Panc1 (cell line): ENCODE results near the gene TMEM165.

Experiments used
- POLR2AphosphoS5 ChIP-seq: IDR thresholded peaks from 2 replicates; pipeline ENCODE4 v1.6.1; 2012; ENCODE audit warnings: mild to moderate bottlenecking, low read depth, low read length, moderate library complexity
- SIN3A ChIP-seq: IDR thresholded peaks from 2 replicates; pipeline ENCODE4 v1.6.1; 2012; ENCODE audit warnings: low read depth, mild to moderate bottlenecking, low read length, moderate library complexity, borderline replicate concordance; ENCODE audit not compliant: insufficient read depth
- TCF7L2 ChIP-seq: IDR thresholded peaks from 2 replicates; pipeline ENCODE4 v1.6.1; 2011; ENCODE audit warnings: mild to moderate bottlenecking, low read depth, low read length, inconsistent platforms
- TF ChIP-seq, protein P1 (sequence below): fragments of 450-650 bp; IDR thresholded peaks from 2 replicates; pipeline ENCODE4 v1.5.1; 2017; ENCODE audit warnings: mild to moderate bottlenecking
- TF ChIP-seq, protein P2 (sequence below), 2 experiments: IDR thresholded peaks; 2 replicates each; pipeline ENCODE4 v1.6.1; 2011 to 2012; ENCODE audit warnings: low read depth in 2 of 2, control low read depth in 1 of 2, low read length in 1 of 2, mild to moderate bottlenecking in 1 of 2, moderate library complexity in 1 of 2; ENCODE audit not compliant: insufficient read depth in 1 of 2

DNA sequence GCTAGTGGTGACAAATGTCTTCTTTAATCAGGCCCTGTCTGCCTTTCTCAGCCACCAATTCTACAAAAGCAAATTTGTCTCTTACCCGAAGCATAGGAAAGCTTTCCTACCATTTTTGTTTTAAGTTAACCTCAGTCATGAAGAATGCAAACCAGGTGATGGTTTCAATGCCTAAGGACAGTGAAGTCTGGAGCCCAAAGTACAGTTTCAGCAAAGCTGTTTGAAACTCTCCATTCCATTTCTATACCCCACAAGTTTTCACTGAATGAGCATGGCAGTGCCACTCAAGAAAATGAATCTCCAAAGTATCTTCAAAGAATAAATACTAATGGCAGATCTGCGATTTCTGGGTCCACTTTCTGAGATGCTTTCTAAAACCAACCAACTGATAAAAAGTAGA, 25.8 kb upstream of the TMEM165 start:
- TF ChIP-seq POLR2AphosphoS5: no peak
- TF ChIP-seq, protein P1, sequence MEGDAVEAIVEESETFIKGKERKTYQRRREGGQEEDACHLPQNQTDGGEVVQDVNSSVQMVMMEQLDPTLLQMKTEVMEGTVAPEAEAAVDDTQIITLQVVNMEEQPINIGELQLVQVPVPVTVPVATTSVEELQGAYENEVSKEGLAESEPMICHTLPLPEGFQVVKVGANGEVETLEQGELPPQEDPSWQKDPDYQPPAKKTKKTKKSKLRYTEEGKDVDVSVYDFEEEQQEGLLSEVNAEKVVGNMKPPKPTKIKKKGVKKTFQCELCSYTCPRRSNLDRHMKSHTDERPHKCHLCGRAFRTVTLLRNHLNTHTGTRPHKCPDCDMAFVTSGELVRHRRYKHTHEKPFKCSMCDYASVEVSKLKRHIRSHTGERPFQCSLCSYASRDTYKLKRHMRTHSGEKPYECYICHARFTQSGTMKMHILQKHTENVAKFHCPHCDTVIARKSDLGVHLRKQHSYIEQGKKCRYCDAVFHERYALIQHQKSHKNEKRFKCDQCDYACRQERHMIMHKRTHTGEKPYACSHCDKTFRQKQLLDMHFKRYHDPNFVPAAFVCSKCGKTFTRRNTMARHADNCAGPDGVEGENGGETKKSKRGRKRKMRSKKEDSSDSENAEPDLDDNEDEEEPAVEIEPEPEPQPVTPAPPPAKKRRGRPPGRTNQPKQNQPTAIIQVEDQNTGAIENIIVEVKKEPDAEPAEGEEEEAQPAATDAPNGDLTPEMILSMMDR: no peak
- TF ChIP-seq SIN3A: no peak
- no peak for TF ChIP-seq TCF7L2
- TF ChIP-seq, protein P2, sequence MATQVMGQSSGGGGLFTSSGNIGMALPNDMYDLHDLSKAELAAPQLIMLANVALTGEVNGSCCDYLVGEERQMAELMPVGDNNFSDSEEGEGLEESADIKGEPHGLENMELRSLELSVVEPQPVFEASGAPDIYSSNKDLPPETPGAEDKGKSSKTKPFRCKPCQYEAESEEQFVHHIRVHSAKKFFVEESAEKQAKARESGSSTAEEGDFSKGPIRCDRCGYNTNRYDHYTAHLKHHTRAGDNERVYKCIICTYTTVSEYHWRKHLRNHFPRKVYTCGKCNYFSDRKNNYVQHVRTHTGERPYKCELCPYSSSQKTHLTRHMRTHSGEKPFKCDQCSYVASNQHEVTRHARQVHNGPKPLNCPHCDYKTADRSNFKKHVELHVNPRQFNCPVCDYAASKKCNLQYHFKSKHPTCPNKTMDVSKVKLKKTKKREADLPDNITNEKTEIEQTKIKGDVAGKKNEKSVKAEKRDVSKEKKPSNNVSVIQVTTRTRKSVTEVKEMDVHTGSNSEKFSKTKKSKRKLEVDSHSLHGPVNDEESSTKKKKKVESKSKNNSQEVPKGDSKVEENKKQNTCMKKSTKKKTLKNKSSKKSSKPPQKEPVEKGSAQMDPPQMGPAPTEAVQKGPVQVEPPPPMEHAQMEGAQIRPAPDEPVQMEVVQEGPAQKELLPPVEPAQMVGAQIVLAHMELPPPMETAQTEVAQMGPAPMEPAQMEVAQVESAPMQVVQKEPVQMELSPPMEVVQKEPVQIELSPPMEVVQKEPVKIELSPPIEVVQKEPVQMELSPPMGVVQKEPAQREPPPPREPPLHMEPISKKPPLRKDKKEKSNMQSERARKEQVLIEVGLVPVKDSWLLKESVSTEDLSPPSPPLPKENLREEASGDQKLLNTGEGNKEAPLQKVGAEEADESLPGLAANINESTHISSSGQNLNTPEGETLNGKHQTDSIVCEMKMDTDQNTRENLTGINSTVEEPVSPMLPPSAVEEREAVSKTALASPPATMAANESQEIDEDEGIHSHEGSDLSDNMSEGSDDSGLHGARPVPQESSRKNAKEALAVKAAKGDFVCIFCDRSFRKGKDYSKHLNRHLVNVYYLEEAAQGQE (IDR thresholded peaks at IDR 0.05; ENCODE audit: insufficient read depth in 1 of 2, low read depth in 2 of 2, low read length in 1 of 2): no peak
